SK-N-SH treated with all-trans-retinoic acid at 6 μM for 48 hours (cell line): ENCODE measurements around the gene PCNT.

Source experiments
- ATAC-seq: fragments of 200-7000 bp; cut with Tn5 transposase; 3 replicates; pipeline ENCODE4 v1.9.1; 2020; ENCODE audit warnings: mild to moderate bottlenecking, moderate library complexity
- CSDC2 ChIP-seq: fragments of 250-450 bp; sonication (Bioruptor Pico); IDR thresholded peaks from 2 replicates; pipeline ENCODE4 v1.5.0; 2020; ENCODE audit warnings: mild to moderate bottlenecking, moderate library complexity
- ESRRG ChIP-seq: fragments of 250-450 bp; sonication (Bioruptor Pico); IDR thresholded peaks from 2 replicates; pipeline ENCODE4 v1.6.1; 2021; ENCODE audit warnings: mild to moderate bottlenecking
- GLIS3 ChIP-seq: fragments of 250-450 bp; sonication (Bioruptor Pico); IDR thresholded peaks from 2 replicates; pipeline ENCODE4 v1.5.0; 2020; ENCODE audit warnings: mild to moderate bottlenecking, moderate library complexity
- ISL1 ChIP-seq: fragments of 250-450 bp; sonication (Bioruptor Pico); IDR thresholded peaks from 2 replicates; pipeline ENCODE4 v2.1.2; 2022; ENCODE audit warnings: mild to moderate bottlenecking, moderate library complexity
- OSR1 ChIP-seq: fragments of 250-450 bp; sonication (Bioruptor Pico); IDR thresholded peaks from 2 replicates; pipeline ENCODE4 v1.8.0; 2022; ENCODE audit warnings: moderate library complexity, mild to moderate bottlenecking, inconsistent platforms
- PPARA ChIP-seq: fragments of 250-450 bp; sonication (Bioruptor Pico); IDR thresholded peaks from 2 replicates; pipeline ENCODE4 v1.5.0; 2020; ENCODE audit warnings: mild to moderate bottlenecking, borderline replicate concordance
- SNAI2 ChIP-seq: fragments of 250-450 bp; sonication (Bioruptor Pico); IDR thresholded peaks from 2 replicates; pipeline ENCODE4 v1.5.0; 2020; ENCODE audit warnings: mild to moderate bottlenecking, moderate library complexity
- TCF4 ChIP-seq: fragments of 250-450 bp; sonication (Bioruptor Pico); IDR thresholded peaks from 2 replicates; pipeline ENCODE4 v1.8.0; 2021; ENCODE audit warnings: mild to moderate bottlenecking, moderate library complexity, borderline replicate concordance
- TOX ChIP-seq: fragments of 250-450 bp; sonication (Bioruptor Pico); IDR thresholded peaks from 2 replicates; pipeline ENCODE4 v1.8.0; 2021; ENCODE audit warnings: mild to moderate bottlenecking, moderate library complexity, borderline replicate concordance
- ZFP30 ChIP-seq: fragments of 450-650 bp; formaldehyde crosslinking; IDR thresholded peaks from 2 replicates; pipeline ENCODE4 v1.5.0; 2022; ENCODE audit warnings: mild to moderate bottlenecking, moderate library complexity
- ZNF565 ChIP-seq: fragments of 450-650 bp; formaldehyde crosslinking; conservative IDR thresholded peaks from 2 replicates; pipeline ENCODE4 v1.5.0; 2020; ENCODE audit warnings: low read depth, mild to moderate bottlenecking, moderate library complexity
- TF ChIP-seq, protein P1 (sequence below): fragments of 250-450 bp; sonication (Bioruptor Pico); IDR thresholded peaks from 2 replicates; pipeline ENCODE4 v1.8.0; 2020; ENCODE audit warnings: mild to moderate bottlenecking, moderate library complexity, borderline replicate concordance
- TF ChIP-seq, protein P2 (sequence below): fragments of 250-450 bp; sonication (Bioruptor Pico); IDR thresholded peaks from 2 replicates; pipeline ENCODE4 v1.5.1; 2021; ENCODE audit warnings: mild to moderate bottlenecking, moderate library complexity
- TF ChIP-seq, protein P3 (sequence below): fragments of 250-450 bp; sonication (Bioruptor Pico); IDR thresholded peaks from 2 replicates; pipeline ENCODE4 v1.5.0; 2020; ENCODE audit warnings: mild to moderate bottlenecking, moderate library complexity
- TF ChIP-seq, protein P4 (sequence below): fragments of 250-450 bp; sonication (Bioruptor Pico); IDR thresholded peaks from 2 replicates; pipeline ENCODE4 v1.5.1; 2020; ENCODE audit warnings: low read depth, mild to moderate bottlenecking, moderate library complexity
- TF ChIP-seq, protein P5 (sequence below): fragments of 250-450 bp; sonication (Bioruptor Pico); IDR thresholded peaks from 2 replicates; pipeline ENCODE4 v1.8.0; 2021; ENCODE audit warnings: low read depth, mild to moderate bottlenecking, moderate library complexity, borderline replicate concordance

Gene PCNT

DNA sequence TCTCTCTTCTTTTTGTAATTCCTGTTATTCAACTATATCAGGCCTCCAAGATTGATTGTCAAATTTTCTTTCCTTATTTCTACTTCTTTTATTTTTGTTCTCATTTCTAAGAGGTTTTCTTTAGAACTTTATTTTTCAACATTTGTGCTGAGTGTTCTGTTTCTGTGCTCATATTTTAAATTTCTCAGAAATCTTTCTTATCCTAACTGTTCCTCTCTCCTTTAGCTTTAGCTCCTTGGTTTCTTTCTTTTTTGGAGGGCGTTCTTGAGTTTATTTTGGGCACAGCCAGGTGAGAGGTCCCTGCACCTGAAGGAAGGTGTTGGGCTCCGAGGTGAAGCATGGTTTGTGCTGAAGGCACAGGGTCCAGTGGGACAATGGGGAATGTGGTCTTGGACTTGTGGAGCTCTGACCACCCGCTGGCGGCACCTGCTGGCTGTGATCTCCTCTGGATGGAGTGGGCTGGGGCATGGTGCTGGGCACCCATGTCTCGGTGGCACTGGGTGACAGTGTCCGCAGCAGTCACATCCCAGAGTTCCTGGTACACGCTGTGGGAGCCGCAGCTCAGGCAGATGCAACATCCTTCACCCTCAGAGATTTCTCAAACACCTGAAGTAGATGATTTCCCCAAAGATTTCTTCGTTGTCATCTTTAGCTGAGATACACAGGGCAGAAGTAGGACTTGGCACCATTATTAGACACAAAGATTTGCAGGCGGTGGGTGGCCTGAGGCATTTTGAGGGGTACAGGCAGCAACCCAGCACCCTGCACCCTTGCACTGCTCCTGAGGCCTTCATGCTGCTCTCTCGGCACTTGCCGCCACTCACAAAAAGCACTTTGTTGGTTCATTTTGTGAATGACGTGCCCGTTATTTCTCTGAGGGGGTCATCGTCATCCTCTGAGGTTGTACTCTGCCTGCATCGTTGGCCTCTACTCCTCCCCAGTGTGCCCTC is 96.6 kb downstream of the PCNT start (continued):
- TF ChIP-seq GLIS3 (CRISPR knock-in tag) (no peak), TOX (CRISPR knock-in tag) (no peak)
- TF ChIP-seq, protein P1, sequence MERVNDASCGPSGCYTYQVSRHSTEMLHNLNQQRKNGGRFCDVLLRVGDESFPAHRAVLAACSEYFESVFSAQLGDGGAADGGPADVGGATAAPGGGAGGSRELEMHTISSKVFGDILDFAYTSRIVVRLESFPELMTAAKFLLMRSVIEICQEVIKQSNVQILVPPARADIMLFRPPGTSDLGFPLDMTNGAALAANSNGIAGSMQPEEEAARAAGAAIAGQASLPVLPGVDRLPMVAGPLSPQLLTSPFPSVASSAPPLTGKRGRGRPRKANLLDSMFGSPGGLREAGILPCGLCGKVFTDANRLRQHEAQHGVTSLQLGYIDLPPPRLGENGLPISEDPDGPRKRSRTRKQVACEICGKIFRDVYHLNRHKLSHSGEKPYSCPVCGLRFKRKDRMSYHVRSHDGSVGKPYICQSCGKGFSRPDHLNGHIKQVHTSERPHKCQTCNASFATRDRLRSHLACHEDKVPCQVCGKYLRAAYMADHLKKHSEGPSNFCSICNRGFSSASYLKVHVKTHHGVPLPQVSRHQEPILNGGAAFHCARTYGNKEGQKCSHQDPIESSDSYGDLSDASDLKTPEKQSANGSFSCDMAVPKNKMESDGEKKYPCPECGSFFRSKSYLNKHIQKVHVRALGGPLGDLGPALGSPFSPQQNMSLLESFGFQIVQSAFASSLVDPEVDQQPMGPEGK (CRISPR knock-in tag) = no peak
- TF ChIP-seq, all 23 proteins: peak for 0

DNA sequence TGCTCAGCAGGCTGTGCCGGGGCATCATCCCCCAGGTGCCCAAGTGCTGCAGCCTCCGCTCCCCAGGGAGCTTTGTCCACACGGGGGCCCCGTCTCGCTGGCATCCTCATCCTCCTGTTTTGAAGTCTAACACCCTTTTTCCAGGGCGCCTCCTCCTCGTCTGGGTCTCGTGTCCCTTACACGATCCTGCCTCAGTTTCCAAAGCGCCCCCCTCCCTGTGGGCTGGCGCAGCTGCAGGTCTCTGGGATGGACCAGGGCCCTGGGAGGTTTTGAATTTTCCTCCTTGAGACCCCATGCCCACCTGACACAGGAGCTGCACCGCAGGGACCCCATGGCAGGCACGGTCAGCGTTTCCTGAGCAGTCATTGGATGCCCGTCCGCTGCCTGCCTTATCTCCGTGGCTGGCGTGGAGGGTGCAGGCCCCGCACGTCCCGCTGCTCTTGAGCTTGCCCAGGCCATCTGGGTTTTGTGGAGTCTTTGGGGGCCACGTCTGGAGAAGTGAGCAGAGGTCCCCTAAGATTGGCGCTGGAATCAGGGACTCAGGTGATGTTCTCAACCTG is 97.3 kb downstream of the PCNT start:
- TF ChIP-seq, protein P2, sequence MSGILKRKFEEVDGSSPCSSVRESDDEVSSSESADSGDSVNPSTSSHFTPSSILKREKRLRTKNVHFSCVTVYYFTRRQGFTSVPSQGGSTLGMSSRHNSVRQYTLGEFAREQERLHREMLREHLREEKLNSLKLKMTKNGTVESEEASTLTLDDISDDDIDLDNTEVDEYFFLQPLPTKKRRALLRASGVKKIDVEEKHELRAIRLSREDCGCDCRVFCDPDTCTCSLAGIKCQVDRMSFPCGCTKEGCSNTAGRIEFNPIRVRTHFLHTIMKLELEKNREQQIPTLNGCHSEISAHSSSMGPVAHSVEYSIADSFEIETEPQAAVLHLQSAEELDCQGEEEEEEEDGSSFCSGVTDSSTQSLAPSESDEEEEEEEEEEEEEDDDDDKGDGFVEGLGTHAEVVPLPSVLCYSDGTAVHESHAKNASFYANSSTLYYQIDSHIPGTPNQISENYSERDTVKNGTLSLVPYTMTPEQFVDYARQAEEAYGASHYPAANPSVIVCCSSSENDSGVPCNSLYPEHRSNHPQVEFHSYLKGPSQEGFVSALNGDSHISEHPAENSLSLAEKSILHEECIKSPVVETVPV = no peak
- TF ChIP-seq TCF4 (CRISPR knock-in tag) = no peak
- no peak for TF ChIP-seq ZNF565 (CRISPR knock-in tag)
- no peak for TF ChIP-seq CSDC2 (CRISPR knock-in tag)
- no peak for TF ChIP-seq SNAI2 (CRISPR knock-in tag)
- TF ChIP-seq ESRRG (CRISPR knock-in tag) = no peak
- no peak for TF ChIP-seq ISL1 (CRISPR knock-in tag)
- no peak for TF ChIP-seq PPARA (CRISPR knock-in tag)
- no peak for ATAC-seq

DNA sequence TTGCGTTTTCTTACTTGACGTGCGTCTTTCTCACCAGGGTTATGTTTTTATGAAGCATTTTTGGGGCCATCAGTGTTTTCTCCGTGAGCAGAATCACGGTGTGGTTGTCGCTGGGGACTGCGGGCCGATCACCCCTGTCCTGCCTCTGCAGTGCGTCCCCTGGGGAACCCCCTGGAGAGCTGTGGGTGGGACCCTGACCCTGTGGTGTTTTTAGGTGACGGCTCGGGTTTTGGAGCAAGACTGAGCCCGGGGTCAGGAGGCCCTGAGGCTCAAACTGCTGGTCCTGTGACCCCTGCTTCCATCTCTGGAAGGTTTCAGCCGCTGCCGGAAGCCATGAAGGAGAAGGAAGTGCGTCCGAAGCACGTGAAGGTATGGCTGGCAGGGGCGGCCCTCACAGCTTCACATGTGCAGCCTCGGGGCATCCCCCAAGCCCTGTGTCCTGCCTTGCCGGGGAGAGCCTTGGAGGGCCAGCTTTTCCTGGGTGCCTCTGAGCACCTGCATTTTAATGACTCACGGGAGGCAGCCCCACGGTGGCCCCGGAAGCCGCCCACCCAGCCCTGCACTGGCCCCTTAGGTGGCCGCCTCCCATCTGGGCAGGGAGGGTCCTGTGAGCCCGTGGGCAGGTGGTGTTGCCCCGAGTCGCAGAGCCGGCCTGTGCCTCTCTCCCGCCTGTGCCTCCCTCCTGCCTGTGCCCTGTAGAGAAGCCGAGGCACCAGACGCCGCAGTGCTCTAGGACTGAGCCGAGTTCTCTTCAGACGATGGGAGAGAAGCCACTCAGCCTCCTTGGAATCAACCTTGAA is 98.0 kb downstream of the PCNT start:
- TF ChIP-seq OSR1 (CRISPR knock-in tag) (no peak), ESRRG (CRISPR knock-in tag) (no peak), TOX (CRISPR knock-in tag) (no peak), ZFP30 (no peak)
- TF ChIP-seq, protein P3, sequence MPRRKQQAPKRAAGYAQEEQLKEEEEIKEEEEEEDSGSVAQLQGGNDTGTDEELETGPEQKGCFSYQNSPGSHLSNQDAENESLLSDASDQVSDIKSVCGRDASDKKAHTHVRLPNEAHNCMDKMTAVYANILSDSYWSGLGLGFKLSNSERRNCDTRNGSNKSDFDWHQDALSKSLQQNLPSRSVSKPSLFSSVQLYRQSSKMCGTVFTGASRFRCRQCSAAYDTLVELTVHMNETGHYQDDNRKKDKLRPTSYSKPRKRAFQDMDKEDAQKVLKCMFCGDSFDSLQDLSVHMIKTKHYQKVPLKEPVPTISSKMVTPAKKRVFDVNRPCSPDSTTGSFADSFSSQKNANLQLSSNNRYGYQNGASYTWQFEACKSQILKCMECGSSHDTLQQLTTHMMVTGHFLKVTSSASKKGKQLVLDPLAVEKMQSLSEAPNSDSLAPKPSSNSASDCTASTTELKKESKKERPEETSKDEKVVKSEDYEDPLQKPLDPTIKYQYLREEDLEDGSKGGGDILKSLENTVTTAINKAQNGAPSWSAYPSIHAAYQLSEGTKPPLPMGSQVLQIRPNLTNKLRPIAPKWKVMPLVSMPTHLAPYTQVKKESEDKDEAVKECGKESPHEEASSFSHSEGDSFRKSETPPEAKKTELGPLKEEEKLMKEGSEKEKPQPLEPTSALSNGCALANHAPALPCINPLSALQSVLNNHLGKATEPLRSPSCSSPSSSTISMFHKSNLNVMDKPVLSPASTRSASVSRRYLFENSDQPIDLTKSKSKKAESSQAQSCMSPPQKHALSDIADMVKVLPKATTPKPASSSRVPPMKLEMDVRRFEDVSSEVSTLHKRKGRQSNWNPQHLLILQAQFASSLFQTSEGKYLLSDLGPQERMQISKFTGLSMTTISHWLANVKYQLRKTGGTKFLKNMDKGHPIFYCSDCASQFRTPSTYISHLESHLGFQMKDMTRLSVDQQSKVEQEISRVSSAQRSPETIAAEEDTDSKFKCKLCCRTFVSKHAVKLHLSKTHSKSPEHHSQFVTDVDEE (CRISPR knock-in tag) = no peak
- TF ChIP-seq, protein P4, sequence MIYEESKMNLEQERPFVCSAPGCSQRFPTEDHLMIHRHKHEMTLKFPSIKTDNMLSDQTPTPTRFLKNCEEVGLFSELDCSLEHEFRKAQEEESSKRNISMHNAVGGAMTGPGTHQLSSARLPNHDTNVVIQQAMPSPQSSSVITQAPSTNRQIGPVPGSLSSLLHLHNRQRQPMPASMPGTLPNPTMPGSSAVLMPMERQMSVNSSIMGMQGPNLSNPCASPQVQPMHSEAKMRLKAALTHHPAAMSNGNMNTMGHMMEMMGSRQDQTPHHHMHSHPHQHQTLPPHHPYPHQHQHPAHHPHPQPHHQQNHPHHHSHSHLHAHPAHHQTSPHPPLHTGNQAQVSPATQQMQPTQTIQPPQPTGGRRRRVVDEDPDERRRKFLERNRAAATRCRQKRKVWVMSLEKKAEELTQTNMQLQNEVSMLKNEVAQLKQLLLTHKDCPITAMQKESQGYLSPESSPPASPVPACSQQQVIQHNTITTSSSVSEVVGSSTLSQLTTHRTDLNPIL (CRISPR knock-in tag) = no peak
- TF ChIP-seq, protein P5, sequence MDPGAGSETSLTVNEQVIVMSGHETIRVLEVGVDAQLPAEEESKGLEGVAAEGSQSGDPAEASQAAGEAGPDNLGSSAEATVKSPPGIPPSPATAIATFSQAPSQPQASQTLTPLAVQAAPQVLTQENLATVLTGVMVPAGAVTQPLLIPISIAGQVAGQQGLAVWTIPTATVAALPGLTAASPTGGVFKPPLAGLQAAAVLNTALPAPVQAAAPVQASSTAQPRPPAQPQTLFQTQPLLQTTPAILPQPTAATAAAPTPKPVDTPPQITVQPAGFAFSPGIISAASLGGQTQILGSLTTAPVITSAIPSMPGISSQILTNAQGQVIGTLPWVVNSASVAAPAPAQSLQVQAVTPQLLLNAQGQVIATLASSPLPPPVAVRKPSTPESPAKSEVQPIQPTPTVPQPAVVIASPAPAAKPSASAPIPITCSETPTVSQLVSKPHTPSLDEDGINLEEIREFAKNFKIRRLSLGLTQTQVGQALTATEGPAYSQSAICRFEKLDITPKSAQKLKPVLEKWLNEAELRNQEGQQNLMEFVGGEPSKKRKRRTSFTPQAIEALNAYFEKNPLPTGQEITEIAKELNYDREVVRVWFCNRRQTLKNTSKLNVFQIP (CRISPR knock-in tag) = no peak
- no peak for ATAC-seq
